Stimulated activated CD8-positive, alpha-beta memory T cell treated with anti-CD3 and anti-CD28 coated beads, Interleukin-4, amount 100 ng/mL, for 4 hours (primary cell): ENCODE results near the gene TPM4.

Source experiments
- DNase-seq, 2 donors: peaks; one replicate each; pipeline ENCODE4 v3.0.0-alpha.2; 2020; ENCODE audit warnings: low read depth in 2 of 2, low spot score in 1 of 2

Gene TPM4

DNA sequence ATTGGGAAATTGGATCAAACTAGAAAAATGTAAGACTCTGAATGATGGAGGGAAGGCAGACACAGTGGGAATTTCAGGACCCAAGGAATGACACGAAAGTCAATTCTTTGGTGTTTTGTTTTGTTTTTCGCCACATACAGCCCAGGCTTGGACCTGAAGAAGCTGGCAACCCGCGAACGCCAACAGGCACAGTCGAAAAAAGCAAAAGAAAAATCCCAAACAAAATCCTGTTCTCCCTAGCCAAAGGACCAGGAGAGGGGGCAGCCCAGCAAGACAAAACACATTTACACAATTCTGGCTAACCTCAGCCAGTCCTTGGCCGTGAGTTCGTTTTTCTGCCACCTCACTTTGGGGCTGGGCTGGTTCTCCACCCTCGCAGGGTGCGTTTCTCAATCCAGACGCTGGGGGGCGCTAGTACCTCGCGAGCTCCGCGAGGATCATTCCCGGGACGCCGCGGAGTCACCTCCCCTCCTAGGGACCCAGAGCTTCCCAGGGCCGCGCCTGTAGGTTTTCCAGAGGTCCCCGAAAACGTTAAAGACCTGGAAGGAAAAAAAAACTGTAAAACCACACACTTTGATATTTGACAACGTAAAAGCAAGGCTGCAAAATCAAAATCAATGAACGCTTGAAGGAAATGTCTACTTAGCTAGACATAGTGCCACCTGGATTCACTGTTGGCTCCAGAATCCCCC, 34.9 kb upstream of the TPM4 start:
- peak; percentile 42 to 64 for DNase-seq

DNA sequence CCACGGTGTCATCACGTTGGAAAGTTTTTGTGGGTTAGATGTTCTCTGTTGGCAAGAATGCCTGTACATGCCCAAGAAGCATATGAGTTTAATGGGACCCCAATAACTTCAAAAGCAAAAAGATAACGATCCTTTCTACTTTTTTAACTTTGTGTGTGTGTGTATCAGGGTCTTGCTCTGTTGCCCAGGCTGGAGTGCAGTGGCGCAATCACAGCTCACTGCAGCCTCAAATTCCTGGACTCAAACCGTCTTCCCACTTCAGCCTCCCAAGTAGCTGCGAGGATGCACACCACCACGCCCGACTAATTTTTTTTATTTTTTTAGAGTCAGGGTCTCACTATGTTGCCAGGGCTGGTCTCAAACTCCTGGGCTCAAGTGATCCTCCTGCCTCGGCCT, 34.3 kb upstream of the TPM4 start:
- DNase-seq: no peak

DNA sequence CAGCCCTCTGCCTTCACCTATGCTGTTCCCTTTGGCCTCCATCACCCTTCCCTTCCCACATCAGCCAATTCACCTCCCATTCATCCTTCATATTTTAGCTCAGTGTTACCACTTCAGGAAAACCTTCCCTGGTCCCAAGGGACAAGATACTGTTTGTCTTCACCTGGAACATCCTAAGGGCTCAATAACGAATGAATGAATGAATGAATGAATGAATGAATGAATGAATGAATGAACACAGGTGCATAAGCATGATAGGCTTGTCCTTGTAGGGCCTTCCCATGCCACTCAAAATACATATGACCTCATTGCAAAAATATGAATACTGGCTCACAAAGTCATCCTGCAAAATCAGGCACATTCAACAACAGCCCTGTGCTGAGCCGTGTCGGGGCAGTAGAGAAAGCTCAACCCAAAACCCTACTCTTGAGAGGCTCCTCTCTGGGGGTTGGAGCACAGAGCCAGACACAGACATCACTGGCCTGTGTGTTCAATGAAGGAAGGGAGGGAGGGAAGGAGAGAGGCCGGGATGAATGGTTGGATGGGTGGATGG, 33.7 kb upstream of the TPM4 start:
- no peak for DNase-seq

GRCh38 chr19:16043156-16043757, 33.0 kb upstream of the TPM4 start:
- no peak for DNase-seq

- no peak for DNase-seq
These were observed 31.5 kb upstream of the TPM4 start for GRCh38 chr19:16044746-16045145.

DNA sequence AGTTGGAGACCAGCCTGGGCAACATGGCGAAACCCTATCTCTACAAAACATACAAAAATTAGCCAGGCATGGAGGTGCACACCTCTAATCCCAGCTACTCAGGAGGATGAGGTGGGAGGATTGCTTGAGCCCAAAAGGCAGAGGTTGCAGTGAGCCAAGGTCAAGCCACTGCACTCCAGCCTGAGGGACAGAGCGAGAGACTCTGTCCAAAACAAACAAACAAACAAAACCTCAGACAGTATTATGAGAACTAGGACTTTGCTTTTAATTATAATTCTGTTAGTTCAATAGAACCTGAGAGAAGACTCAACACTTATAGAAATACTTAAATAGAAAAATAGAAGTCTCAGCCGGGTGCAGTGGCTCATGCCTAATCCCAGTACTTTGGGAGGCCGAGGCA, 31.1 kb upstream of the TPM4 start:
- DNase-seq: no peak

DNA sequence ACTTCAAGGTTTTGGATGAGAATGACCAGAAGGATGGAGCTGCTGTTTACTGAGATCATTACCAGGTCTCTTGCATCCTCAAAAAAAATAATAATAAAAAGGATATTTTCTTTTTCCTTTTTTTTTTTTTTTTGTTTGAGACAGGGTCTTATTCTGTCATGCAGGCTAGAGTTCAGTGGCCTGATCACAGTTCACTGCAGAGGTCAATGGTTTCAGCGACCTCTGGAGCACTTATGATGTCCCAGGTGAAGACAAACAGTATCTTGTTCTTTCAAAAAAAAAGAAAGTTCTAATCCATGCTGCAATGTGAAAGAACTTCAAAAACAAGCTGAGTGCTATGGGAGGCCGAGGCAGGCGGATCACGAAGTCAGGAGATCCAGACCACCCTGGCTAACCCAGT, 30.4 kb upstream of the TPM4 start:
- DNase-seq: no peak

DNA sequence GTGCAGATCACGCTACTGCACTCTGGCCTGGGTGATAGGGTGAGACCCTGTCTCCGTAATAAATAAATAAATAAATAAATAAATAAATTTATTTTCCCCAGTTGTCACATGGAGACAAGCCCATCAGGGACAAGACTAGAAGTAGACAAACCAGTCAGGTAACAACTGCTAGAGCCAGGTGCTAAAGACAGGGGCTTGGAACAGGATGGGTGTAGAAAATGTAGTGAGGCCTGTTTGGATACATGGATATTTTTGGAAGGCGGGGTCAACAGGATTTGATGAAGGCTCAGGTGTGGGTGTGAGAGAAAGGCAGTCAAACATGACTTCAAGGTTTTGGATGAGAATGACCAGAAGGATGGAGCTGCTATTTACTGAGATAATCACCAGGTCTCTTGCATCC, 27.7 kb upstream of the TPM4 start:
- DNase-seq: no peak

DNA sequence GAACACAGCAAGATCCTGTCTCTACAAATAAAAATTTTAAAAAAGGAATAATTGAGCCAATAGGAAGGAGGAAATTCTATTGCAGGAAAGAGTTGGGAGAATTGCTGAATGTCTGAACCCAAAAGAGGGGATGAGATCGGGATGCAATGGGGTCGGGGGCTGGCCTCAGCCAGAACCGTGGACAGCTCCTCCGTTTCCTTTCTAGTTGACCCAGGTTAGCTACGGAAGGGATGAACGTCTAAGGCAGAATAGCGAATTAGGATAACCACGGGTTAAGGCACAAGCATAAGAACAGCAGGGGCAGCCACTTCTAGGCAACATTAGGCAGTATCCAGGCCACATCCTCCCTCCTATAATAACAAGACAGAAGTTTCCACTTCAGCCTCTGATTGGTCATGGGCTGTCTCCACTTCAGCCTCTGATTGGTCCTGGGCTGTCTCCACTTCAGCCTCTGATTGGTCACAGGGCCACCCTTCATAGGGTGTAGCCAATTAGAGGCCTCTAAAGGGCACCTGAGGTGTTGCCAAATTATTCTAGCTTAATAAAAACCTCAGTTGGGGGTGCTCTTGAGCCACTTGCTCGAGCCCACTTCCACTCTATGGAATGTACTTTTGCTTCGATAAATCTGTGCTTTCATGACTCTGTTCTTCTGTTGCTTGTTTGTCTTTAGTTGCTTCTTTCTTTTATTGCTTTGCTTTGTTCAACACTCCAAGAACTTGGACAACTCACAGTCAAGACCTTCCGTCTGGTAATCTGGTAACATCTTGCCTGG, 24.9 kb upstream of the TPM4 start:
- no peak for DNase-seq

GRCh38 chr19:16052353-16052752, 23.9 kb upstream of the TPM4 start:
- DNase-seq: no peak

GRCh38 chr19:16057062-16057461, 19.2 kb upstream of the TPM4 start:
- no peak for DNase-seq

DNA sequence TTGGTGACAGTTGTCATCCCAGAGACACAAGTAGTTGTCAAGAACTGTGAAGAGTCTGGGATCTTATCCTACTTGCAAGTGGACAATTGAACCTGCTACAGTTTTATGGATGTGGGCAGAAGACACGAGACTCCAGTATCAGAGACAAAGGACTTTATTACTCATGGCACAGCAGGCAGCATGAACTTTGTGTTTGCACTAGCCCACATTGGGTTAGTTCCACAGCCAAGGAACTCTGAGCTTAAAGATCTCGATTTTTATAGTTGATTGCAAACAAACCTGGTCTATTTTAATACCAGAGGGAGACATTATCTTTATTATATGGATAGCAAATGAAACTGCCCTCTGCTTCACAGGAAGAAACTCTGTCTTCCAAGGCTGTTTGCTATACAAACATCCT, 16.0 kb upstream of the TPM4 start:
- no peak for DNase-seq

- DNase-seq: no peak
These were observed 14.4 kb upstream of the TPM4 start for GRCh38 chr19:16061943-16062342.

GRCh38 chr19:16062789-16063188, 13.5 kb upstream of the TPM4 start:
- DNase-seq: no peak

DNA sequence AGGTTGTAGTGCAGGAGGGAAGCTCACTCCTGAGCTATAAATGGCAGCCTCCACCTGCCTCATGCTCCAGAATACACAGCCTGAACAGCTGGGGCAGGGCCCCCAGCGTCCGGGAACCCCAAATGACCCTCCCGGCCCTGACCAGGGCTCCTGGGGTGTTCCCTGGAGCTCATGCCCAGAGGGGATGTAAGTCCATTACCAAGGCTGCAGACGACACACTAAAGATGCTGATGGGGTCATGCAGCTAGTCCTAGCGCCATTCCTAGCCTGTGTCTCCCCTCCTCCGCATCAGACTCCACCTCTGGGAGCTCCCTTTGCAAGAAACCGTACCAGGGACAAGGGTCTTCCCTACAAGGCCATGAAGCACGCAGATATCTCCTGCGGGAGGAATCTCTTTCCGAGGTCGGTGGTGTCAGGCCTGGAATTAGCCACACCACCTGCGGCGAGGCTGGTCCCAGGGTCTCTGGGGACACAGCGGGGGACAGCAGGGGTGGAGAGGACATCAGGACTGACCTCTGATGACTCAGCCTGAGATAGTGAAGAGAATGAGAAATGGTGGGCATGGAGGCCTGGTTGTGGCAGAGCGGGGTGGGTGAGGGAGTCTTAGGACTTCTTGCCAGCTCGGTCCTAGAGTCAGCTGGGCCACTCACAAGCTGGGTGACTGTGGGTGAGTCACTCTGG, 11.9 kb upstream of the TPM4 start:
- no peak for DNase-seq

DNA sequence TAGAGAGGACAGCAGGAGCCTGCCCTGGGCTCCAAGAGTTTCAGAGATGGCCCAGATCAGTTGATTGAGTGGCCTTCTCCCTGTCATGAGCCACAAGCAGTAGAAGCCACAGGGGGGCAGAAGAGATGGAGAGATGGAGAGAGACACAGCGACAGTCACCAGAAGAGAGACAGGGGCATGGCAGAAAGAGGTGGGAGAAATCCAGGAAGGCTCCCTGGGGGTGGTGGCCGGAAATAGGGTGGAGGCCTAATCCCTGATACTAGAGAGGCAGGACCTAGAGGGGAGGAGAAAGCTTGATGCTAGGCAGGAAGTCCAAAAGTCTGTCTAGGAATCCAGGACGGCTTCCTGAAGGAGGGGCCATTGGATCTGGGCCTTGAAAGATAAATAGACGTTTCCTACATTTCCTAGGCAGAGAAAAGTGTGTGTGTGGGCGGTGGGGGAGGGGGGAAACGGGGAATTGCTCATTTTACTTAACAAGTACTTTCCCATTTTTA, 9.6 kb upstream of the TPM4 start:
- DNase-seq: no peak

- no peak for DNase-seq
These were observed 8.9 kb upstream of the TPM4 start for GRCh38 chr19:16067205-16067938.

GRCh38 chr19:16068696-16069259, 7.5 kb upstream of the TPM4 start:
- no peak for DNase-seq

DNA sequence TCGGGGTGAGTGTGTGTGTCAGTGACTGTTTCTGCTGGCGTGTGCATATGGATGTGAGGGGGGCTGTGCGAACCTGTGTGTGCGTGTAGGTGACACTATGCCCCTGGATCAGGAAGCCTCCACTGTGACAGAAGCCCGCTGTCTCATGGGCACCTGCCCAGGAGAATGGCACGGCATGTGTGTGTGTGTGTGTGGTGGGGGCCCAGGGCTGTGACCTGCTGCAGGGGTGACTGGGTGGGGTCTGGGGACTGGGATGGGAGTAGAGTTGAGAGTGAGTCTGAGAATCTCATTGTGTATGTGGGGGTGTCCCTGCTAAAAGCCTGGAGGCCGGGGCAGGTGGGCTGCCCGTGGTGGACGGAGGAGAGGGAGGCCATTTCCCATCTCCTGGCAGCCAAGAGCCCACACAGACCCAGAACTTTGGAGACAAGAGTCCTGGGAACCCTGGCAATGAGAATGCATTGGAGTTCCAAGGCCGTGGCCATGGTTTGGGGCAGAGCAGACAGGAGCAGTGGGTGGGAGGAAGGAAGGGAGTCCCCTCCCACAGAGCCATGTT, 6.4 kb upstream of the TPM4 start:
- no peak for DNase-seq

DNA sequence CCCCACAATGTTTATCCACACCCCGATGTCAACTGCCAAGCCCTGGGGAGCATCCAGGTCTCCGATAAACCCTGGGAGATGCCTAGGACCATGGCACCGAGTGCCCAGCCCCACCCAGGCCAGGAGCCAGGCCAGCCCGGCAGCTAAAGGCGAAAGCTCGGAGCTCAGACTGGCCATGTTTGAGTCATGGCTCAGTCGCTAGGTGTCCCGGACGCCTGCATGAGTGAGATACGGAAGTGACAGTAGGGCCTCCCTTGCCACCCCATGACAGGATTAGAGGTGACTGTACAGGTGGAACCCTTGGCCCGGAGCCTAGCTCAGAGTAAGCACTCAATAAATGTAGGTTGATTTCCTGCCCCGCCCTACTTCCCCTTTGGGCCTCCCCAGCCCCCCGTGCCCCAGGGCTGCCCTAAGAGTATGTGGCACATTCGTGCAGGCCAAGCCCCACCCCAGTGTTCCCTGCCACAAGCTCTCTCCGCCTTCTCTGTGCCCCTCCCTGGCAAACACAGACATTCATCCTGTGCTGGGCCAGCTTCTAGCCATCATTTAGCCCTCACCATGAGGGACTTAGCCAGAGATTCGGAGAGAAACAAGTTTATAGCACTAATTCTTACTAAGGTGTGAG, 5.8 kb upstream of the TPM4 start:
- peak; percentile 62 to 70 for DNase-seq
